ENCODE results near the gene PLEKHH2.
"Not testable (repeated sequence)": the region's sequence is repeated elsewhere in the genome, so short reads cannot be mapped to it uniquely, and the experiment has no call there.

PLEKHH2 gene

GRCh38 chr2:43637030-43637803 is at the start of gene PLEKHH2:
Gene PLEKHH2, plus strand, starts transcription at chr2:43637260. Its CDS starts 7,414 bp downstream, at chr2:43644674.
- DNase-seq (ENCODE audit: extremely low read depth, insufficient read length): peak; percentile 76
- Histone ChIP-seq H3K36me3 (ENCODE audit: control insufficient read depth, insufficient read depth, low read length) (no peaks in the 10 kb centered on the region), H3K4me3 (replicated peaks; ENCODE audit: low read depth, low read length) (peak within 1 kb of the TSS; percentile 44), H3K27me3 (replicated peaks; ENCODE audit: control insufficient read depth, insufficient read depth, low read length) (no peaks in the 10 kb centered on the region; the same call in none of the 2 replicates)
- TF ChIP-seq CTCF (IDR thresholded peaks at IDR 0.05; ENCODE audit: insufficient read depth, low read length, poor library complexity, severe bottlenecking): no peak

GRCh38 chr2:43592443-43592842 is 44.6 kb upstream of the PLEKHH2 start:
- TF ChIP-seq CTCF (IDR thresholded peaks at IDR 0.05; ENCODE audit: insufficient read depth, low read length, poor library complexity, severe bottlenecking): no peak
- no peak for DNase-seq (ENCODE audit: extremely low read depth, insufficient read length)
- H3K4me3 ChIP-seq (replicated peaks; ENCODE audit: low read depth, low read length): no peak overlapping the region
- no peaks in the 10 kb centered on the region for H3K27me3 ChIP-seq (replicated peaks; ENCODE audit: control insufficient read depth, insufficient read depth, low read length)
- H3K36me3 ChIP-seq (ENCODE audit: control insufficient read depth, insufficient read depth, low read length): peaks cover 3% of the 10 kb centered on the region

- no peaks in the 10 kb centered on the region for H3K27me3 ChIP-seq (replicated peaks; ENCODE audit: control insufficient read depth, insufficient read depth, low read length)
- no peak for DNase-seq (ENCODE audit: extremely low read depth, insufficient read length)
Observed at GRCh38 chr2:43593254-43593653, 43.8 kb upstream of the PLEKHH2 start.

GRCh38 chr2:43594875-43595274 is 42.2 kb upstream of the PLEKHH2 start:
- H3K4me3 ChIP-seq (replicated peaks; ENCODE audit: low read depth, low read length): peak overlapping the region; percentile 84
- no peaks in the 10 kb centered on the region for H3K27me3 ChIP-seq (replicated peaks; ENCODE audit: control insufficient read depth, insufficient read depth, low read length)
- no peak for TF ChIP-seq CTCF (IDR thresholded peaks at IDR 0.05; ENCODE audit: insufficient read depth, low read length, poor library complexity, severe bottlenecking)
- no peak for DNase-seq (ENCODE audit: extremely low read depth, insufficient read length)
- H3K36me3 ChIP-seq (ENCODE audit: control insufficient read depth, insufficient read depth, low read length): peaks cover 3% of the 10 kb centered on the region; the same call in 1 of the 2 replicates

More at GRCh38 chr2:43593254-43593653, 43.8 kb upstream of the PLEKHH2 start:
- no peak for TF ChIP-seq CTCF (IDR thresholded peaks at IDR 0.05; ENCODE audit: insufficient read depth, low read length, poor library complexity, severe bottlenecking)
- Histone ChIP-seq H3K4me3 (replicated peaks; ENCODE audit: low read depth, low read length) (no peak overlapping the region), H3K36me3 (ENCODE audit: control insufficient read depth, insufficient read depth, low read length) (peaks cover 3% of the 10 kb centered on the region; the same call in 1 of the 2 replicates)

GRCh38 chr2:43595603-43596412 is 41.3 kb upstream of the PLEKHH2 start, which contains the start of gene THADA:
Gene THADA, minus strand, starts transcription at chr2:43596038. Its CDS starts 3,646 bp downstream, at chr2:43592392.
- Histone ChIP-seq H3K36me3 (ENCODE audit: control insufficient read depth, insufficient read depth, low read length) (no peaks in the 10 kb centered on the region; the same call in 1 of the 2 replicates), H3K4me3 (replicated peaks; ENCODE audit: low read depth, low read length) (peak within 1 kb of the TSS; percentile 84), H3K27me3 (replicated peaks; ENCODE audit: control insufficient read depth, insufficient read depth, low read length) (no peaks in the 10 kb centered on the region)
- peak; percentile 95 for DNase-seq (ENCODE audit: extremely low read depth, insufficient read length)
- TF ChIP-seq CTCF (IDR thresholded peaks at IDR 0.05; ENCODE audit: insufficient read depth, low read length, poor library complexity, severe bottlenecking): no peak

GRCh38 chr2:43600596-43600995 is 36.5 kb upstream of the PLEKHH2 start:
- H3K4me3 ChIP-seq (replicated peaks; ENCODE audit: low read depth, low read length); H3K36me3 ChIP-seq (ENCODE audit: control insufficient read depth, insufficient read depth, low read length); H3K27me3 ChIP-seq (replicated peaks; ENCODE audit: control insufficient read depth, insufficient read depth, low read length); DNase-seq (ENCODE audit: extremely low read depth, insufficient read length): not testable (repeated sequence)

Measured in GM06990 (cell line).